ENCODE measurements around the gene DENND1A. TPM values are rescaled to one million over a fixed set of nuclear protein-coding genes. Genes with fewer than 3 reads are reported as not detected.

DENND1A gene
- total and polyA plus RNA-seq, 2 experiments from 2014 or later, result 13.1 to 14.5 TPM

DNA sequence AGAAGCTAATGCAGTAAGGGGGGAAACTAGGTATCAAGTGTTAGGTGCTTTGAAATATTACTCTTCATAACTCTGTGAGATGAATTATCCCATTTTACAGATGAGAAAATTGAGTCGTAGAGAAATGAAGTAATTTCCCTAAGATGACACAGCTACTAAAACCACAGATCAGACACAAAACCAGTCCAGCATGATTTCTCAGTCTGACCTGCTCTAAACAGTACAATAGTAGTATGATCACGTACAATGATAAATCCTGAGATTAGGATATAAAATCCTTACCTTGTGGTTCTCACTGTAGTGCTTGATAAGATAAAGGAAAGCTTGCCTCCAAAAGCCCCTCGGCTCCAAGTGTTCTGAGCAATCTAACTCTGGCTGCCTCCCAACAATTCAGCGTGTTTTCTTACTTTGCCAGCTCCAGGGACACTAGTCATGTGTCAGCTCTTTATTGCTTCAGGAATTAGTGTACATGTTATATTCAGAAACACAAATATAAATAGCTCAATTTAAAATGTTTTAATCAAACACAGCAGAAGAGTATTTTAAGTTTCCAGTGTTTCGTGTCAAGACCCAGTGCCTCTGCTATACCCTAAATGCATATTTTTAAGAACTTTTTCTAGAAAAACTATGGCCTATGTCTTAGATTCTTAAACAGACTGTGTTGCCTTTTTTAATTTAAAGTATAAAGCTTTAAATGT is 243.6 kb downstream of the DENND1A start:
- peak; percentile 59 to 60 for DNase-seq (ENCODE audit: low read depth in 1 of 2, low spot score in 1 of 2)
- Histone ChIP-seq H3K4me1 (ENCODE audit: low read depth) (peaks cover 51% of the 10 kb centered on the region), H3K27me3 (no peaks in the 10 kb centered on the region), H3K27ac (peak overlapping the region; percentile 20), H3K9me3 (ENCODE audit: low read depth) (no peaks in the 10 kb centered on the region), H3K4me3 (no peak overlapping the region), H3K36me3 (no peaks in the 10 kb centered on the region)
- TF ChIP-seq, protein P1, sequence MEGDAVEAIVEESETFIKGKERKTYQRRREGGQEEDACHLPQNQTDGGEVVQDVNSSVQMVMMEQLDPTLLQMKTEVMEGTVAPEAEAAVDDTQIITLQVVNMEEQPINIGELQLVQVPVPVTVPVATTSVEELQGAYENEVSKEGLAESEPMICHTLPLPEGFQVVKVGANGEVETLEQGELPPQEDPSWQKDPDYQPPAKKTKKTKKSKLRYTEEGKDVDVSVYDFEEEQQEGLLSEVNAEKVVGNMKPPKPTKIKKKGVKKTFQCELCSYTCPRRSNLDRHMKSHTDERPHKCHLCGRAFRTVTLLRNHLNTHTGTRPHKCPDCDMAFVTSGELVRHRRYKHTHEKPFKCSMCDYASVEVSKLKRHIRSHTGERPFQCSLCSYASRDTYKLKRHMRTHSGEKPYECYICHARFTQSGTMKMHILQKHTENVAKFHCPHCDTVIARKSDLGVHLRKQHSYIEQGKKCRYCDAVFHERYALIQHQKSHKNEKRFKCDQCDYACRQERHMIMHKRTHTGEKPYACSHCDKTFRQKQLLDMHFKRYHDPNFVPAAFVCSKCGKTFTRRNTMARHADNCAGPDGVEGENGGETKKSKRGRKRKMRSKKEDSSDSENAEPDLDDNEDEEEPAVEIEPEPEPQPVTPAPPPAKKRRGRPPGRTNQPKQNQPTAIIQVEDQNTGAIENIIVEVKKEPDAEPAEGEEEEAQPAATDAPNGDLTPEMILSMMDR (IDR thresholded peaks at IDR 0.05; ENCODE audit: low read depth, low read length), result no peak

- Histone ChIP-seq H3K36me3 (no peaks in the 10 kb centered on the region), H3K27ac (no peak overlapping the region), H3K27me3 (no peaks in the 10 kb centered on the region), H3K9me3 (ENCODE audit: low read depth) (no peaks in the 10 kb centered on the region), H3K4me3 (no peak overlapping the region), H3K4me1 (ENCODE audit: low read depth) (peaks cover 48% of the 10 kb centered on the region)
- TF ChIP-seq, protein P1 (IDR thresholded peaks at IDR 0.05; ENCODE audit: low read depth, low read length), result no peak
- no peak for DNase-seq (ENCODE audit: low read depth in 1 of 2, low spot score in 1 of 2)
These were observed 244.3 kb downstream of the DENND1A start for GRCh38 chr9:123685489-123686083.

DNA sequence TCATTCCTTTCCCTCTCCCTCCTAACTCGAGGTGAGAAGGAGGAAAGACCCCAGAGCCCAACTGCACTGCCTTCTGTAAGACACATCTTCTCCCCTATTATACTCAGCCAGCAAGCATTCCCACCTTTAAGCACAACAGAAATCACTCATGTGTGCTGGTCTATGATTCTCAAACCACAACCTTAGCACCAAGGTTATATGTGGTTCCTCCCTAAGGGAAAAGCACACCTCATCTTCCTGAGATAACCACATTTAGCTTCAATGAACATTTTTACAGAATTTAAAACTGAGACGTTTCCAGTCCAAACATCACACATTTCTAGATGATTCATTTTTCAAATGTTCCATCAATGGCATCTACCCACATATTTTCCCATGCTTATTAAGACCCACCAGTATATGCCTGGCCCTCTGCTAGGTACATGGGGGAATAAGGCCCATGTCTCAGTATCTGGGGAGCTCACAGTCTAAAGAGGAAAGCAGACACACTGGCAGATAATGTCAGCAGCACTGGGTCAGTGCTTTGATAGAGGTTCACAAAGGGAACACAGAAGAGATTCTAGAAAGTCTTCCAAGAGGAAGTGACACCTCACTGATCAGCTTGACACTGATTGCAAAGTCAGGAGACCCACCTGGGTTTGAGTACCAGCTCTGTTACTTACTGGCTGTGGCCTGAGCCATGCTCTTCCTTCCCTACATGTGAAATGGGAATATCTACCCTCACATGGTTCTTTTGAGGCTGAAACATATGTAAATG is 245.4 kb downstream of the DENND1A start:
- no peak for DNase-seq (ENCODE audit: low read depth in 1 of 2, low spot score in 1 of 2)
- Histone ChIP-seq H3K4me1 (ENCODE audit: low read depth) (peaks cover 56% of the 10 kb centered on the region), H3K27ac (no peak overlapping the region), H3K4me3 (no peak overlapping the region), H3K36me3 (no peaks in the 10 kb centered on the region), H3K9me3 (ENCODE audit: low read depth) (no peaks in the 10 kb centered on the region), H3K27me3 (no peaks in the 10 kb centered on the region)
- TF ChIP-seq, protein P1 (IDR thresholded peaks at IDR 0.05; ENCODE audit: low read depth, low read length), result no peak

- Histone ChIP-seq H3K4me3 (no peak overlapping the region), H3K4me1 (ENCODE audit: low read depth) (peaks cover 61% of the 10 kb centered on the region), H3K36me3 (no peaks in the 10 kb centered on the region), H3K27me3 (no peaks in the 10 kb centered on the region), H3K9me3 (ENCODE audit: low read depth) (no peaks in the 10 kb centered on the region), H3K27ac (no peak overlapping the region)
- no peak for DNase-seq (ENCODE audit: low read depth in 1 of 2, low spot score in 1 of 2)
- TF ChIP-seq, protein P1 (IDR thresholded peaks at IDR 0.05; ENCODE audit: low read depth, low read length), result no peak
These were observed 247.2 kb downstream of the DENND1A start for GRCh38 chr9:123682746-123683145.

- peak in 1 of 2 donors; percentile 51 for DNase-seq (ENCODE audit: low read depth in 1 of 2, low spot score in 1 of 2)
- TF ChIP-seq, protein P1 (IDR thresholded peaks at IDR 0.05; ENCODE audit: low read depth, low read length), result no peak
- no peak overlapping the region for H3K27ac ChIP-seq
- H3K4me3 ChIP-seq, result no peak overlapping the region
- H3K9me3 ChIP-seq (ENCODE audit: low read depth), result no peaks in the 10 kb centered on the region
- no peaks in the 10 kb centered on the region for H3K36me3 ChIP-seq
- no peaks in the 10 kb centered on the region for H3K27me3 ChIP-seq
- H3K4me1 ChIP-seq (ENCODE audit: low read depth), result peaks cover 37% of the 10 kb centered on the region
These were observed 249.6 kb downstream of the DENND1A start for GRCh38 chr9:123680352-123680751.
